Measurements from ENCODE around the gene HOXD11.

The HOXD11 gene

DNA sequence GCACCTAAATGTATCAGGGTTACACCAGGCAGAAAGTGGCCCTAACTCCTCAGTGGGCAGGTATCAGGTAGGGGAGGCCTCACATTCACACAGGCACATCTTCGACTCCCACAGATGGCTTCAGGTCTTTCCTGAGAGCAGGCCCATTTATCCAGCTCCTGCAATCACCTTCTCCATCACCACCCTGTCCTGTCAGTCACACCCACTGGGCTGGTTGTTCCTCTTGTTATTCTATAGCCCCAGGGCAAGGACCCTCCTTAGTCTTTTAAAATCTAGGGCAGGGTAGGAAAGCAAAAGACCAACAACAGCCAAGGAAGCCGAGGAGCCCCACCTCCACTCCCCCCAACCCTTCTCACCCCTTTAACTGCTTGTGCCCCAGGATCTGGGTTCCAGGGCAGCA lies 35.2 kb downstream of the HOXD11 start:
- DNase-seq (ENCODE audit: extremely low spot score, insufficient read length, low read depth) (no peak), FAIRE-seq (no peak)

- FAIRE-seq (no peak), DNase-seq (ENCODE audit: extremely low spot score, insufficient read length, low read depth) (no peak)
Measured at GRCh38 chr2:176145085-176145969, 38.2 kb downstream of the HOXD11 start.

DNA sequence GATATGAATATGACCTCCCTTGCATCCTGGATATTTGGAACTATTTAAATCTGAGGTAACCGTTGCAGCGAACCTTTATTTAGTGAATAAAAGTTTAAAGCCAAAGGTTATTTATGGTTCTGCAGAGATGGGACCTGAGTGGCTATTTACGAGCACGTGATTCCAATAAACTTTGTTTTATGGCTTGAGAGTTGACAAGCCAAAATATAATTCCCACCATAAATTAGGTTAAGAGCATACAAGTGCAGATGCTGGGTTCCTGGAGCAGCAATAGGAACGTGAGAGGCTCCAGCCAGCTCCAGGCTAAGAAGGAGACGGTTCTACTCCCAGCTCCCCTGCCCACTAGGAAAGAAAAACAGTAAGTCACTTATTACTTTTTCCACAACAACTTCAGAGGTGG lies 39.0 kb downstream of the HOXD11 start:
- no peak for FAIRE-seq
- no peak for DNase-seq (ENCODE audit: extremely low spot score, insufficient read length, low read depth)

GRCh38 chr2:176146645-176147044 lies 39.6 kb downstream of the HOXD11 start:
- DNase-seq (ENCODE audit: extremely low spot score, insufficient read length, low read depth) (no peak), FAIRE-seq (no peak)

DNA sequence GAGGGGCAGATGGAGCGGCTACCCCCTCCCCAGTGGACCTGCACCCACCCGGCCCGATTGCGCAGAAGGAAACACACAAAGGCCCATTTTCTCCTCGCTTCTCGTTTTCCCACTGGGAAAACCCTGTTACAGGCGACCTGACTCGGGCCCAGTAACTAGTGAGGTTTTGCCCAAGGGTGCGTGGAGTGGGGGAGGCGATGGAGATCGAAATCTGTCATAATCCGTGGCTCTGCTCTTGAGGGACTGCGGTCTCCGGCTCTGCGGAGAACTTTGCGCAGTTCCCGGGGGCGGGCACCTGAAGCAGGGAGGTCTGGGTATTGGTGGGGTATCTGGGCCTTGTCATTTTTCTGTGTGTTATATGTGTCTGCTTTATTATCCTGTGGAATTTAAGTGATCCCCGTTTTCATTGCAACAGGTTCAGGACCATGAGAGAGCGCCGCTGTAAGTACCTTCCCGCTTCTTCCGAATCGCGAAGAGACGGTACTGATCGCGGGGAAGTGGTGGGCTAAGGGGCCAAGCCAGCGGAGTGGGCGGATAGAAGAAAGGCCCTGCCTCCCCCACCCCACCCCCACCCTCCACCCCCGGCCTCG lies 40.2 kb downstream of the HOXD11 start:
- DNase-seq (ENCODE audit: extremely low spot score, insufficient read length, low read depth) (no peak), FAIRE-seq (no peak)

DNA sequence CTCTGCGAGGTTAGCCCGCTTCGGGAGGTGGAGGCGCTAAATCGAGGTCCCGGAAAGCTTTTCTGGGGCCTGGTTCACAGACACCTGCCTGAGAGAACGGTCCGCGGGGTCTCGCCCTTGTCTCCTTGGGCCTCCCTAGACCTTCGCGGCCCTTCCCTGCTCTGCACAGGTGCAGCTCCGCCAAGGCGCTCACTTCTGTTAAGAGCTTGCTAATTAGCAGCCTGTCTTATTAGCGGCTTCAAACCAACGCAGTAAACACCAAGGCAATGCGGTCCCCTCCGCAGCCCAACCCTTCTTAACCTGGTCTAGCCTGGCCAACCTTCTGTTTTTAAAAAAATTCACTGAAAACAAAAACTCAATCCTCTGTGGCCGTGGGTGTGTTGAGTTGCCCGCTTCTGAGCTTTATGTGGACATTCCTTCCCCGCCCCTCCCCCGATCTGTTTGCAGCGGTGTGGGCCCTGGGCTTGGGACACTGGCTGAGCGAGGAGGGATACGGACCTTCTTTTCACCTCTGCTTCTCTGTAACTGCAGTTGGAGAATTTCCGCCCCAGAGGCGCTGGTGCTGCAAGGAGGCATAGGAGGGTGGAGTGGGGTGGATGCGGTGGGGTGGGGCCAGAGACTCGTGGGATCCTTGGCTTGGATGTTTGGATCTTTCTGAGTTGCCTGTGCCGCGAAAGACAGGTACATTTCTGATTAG lies 40.9 kb downstream of the HOXD11 start:
- no peak for DNase-seq (ENCODE audit: extremely low spot score, insufficient read length, low read depth)
- no peak for FAIRE-seq

GRCh38 chr2:176148751-176149421 lies 41.8 kb downstream of the HOXD11 start:
- DNase-seq (ENCODE audit: extremely low spot score, insufficient read length, low read depth) (no peak), FAIRE-seq (no peak)

- no peak for FAIRE-seq
- no peak for DNase-seq (ENCODE audit: extremely low spot score, insufficient read length, low read depth)
Measured at GRCh38 chr2:176149481-176149938, 42.4 kb downstream of the HOXD11 start.

DNA sequence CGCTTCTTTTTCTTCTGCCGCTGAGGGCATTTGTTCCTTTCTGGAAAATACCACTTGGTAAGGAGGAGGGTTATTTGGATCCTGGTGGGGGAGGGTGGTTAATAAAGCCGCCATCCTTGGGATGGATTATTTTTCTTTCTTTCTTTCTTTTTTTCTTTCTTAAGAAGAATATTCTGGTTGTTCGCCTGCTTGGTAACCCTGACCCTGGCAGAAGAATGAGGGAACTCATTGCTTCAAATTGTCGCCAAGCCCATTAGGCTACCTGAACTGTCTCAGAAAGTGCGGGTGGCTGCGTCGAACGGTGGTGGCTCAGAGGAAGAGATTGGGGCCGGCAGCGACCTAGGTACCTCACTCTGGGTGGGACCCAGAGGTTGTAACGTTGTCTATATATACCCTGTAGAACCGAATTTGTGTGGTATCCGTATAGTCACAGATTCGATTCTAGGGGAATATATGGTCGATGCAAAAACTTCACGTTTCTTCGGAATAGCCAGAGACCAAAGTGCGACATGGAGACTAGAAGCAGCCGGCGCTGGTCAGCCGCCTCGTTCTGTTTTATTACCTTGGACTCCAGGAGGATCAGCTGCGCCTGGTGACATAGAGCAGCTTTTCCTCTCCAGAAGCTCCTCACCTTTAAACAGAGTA lies 43.0 kb downstream of the HOXD11 start:
- FAIRE-seq = no peak
- DNase-seq (ENCODE audit: extremely low spot score, insufficient read length, low read depth) = no peak

DNA sequence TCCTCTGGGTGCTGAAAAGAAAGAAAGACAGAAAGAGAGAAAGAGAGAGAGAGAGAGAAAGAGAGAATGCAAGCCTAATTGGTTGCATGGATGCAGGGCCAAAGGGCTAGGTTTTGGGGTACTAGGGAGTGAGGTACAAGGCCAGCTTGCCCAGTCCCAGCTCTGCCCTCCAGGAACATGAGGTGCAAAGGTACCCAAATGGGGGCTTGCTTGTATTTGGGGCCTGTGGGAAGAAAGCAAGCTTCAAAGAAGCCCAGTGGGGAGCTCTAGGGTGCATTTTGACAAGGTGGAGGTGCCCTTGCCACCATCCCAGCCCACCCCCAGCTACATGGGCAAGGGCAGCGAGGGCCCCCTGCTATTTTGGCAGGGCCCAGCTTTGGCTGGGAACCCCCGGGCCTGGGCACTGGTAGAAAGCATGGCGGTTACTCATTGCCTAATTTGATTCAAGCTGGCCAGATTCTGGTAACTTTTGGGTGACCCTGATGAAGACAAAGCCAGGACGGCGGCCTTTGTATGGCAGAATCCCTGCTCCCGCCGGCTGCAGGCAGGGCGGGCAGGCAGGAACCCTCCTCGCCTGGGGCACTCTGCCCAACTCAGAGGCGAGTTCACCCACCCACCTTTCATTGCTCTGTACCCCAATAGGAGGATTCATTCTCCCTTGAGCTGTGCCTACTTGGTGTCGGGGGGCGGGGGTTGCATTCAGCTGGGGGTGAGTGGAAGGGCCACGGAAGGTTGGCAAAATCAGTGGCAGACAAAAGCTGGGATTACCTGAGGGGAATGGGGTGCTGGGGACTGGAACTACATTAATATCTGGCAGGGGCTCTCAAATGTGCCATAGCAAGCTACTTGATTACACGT lies 43.7 kb downstream of the HOXD11 start:
- no peak for FAIRE-seq

DNA sequence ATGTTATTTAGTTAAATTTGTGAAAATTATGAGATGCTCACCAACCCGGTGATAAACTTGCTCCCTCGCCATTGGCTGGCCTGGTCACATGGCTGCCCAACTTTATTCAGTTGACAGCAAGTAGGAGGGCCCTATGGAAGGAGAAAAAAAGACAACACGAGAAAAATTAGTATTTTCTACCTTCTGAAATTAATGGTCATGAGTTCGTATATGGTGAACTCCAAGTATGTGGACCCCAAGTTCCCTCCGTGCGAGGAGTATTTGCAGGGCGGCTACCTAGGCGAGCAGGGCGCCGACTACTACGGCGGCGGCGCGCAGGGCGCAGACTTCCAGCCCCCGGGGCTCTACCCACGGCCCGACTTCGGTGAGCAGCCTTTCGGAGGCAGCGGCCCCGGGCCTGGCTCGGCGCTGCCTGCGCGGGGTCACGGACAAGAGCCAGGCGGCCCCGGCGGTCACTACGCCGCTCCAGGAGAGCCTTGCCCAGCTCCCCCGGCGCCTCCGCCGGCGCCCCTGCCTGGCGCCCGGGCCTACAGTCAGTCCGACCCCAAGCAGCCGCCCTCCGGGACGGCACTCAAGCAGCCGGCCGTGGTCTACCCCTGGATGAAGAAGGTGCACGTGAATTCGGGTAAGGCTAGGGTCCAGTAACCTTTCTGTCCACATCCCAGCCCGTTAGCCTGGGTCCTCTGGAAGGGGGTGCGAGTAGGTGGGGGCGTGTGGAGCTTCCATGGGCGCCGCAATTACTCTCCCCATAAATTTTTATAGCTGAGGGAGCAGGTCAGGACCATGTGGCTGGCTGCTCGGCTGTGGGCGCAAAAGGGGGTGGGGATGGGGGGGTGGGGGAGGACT lies 44.6 kb downstream of the HOXD11 start, which contains the start of gene HOXD4:
HOXD4 (plus strand) TSS at position 109 of the 846 bp plus-strand sequence; CDS start at position 193, 84 bp downstream.
- FAIRE-seq = no peak
- no peak for DNase-seq (ENCODE audit: extremely low spot score, insufficient read length, low read depth)

More for the DNA sequence above, 43.7 kb downstream of the HOXD11 start:
- no peak for DNase-seq (ENCODE audit: extremely low spot score, insufficient read length, low read depth)

GRCh38 chr2:176152350-176153181 lies 45.5 kb downstream of the HOXD11 start:
- FAIRE-seq = no peak

GRCh38 chr2:176154576-176155252 lies 47.6 kb downstream of the HOXD11 start:
- DNase-seq (ENCODE audit: extremely low spot score, insufficient read length, low read depth) = no peak
- no peak for FAIRE-seq

More at GRCh38 chr2:176152350-176153181, 45.5 kb downstream of the HOXD11 start:
- no peak for DNase-seq (ENCODE audit: extremely low spot score, insufficient read length, low read depth)

DNA sequence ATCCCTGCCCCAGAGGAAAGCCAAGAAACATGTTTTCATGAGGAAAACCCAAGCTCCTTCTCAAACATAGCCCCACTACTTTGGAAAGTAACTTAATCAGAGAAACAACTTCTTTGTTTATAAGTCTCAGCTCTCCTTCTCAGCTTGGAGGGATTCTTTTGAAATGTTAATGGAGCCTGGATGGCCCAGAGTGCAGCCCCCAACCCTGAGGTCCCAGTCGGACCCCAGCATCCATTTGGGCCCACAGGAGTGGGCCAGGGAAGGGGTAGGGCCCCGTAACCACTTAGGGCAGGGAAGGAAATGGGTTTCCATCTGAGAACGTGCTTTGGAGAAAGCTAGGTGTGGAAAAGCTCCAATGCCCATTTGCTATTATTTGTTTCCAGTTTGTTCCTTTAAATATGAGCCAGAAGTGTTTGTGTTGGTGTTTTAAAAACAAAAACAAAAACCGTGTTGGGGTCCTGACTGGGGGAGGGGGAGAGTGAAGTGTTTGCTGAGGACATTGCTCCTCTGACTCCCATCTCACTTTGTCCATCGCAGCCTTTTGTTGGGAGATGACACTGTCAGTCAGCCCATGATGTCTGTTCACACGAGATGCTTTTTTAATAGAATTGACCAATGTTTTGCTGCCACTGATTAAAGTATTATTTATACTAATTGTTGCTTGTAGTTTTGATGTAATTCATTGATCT lies 48.4 kb downstream of the HOXD11 start:
- DNase-seq (ENCODE audit: extremely low spot score, insufficient read length, low read depth) (no peak), FAIRE-seq (no peak)

DNA sequence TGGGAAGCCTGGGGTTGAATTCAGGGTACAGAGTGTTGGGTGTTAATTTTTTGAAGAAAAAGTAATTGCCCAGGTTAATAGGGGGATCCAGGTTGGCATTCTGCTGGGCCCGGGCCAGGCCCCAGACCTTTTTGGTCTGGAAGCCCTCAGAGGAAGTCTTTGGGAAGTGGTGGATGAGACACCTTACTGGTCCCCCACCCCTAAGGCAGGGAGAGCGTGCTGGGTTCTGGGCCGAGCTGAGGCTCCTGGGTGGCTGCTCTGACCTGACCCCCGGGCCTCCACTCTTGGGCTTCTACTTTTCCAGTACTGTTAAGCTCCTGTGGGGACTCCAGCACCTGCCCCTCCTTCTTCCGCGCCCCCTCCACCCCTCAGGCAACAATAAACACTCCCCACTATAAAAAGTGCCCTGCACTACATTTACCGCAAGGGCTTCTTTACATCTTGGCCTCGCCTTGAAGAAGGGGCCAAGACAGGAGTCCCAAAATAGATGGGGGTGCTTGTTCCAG lies 49.3 kb downstream of the HOXD11 start:
- DNase-seq (ENCODE audit: extremely low spot score, insufficient read length, low read depth) = no peak
- no peak for FAIRE-seq

All from GM18507 (cell line).